Stimulated activated CD8-positive, alpha-beta memory T cell treated with anti-CD3 and anti-CD28 coated beads, Interleukin-12 subunit alpha, Interleukin-12 subunit beta, amount 100 ng/mL, for 24 hours (primary cell): ENCODE measurements around the gene DOHH.

Experiments
- DNase-seq: peaks from one replicate; pipeline ENCODE4 v3.0.0-alpha.2; 2020; ENCODE audit errors: extremely low read depth

DOHH gene

GRCh38 chr19:3503036-3503572 lies 2.6 kb upstream of the DOHH start:
- no peak for DNase-seq

GRCh38 chr19:3501780-3502179 lies 1.3 kb upstream of the DOHH start:
- DNase-seq, result no peak

- no peak for DNase-seq
These were observed 591 bp downstream of the DOHH start for GRCh38 chr19:3499738-3500428.

GRCh38 chr19:3497757-3498520 lies 2.5 kb downstream of the DOHH start:
- no peak for DNase-seq

GRCh38 chr19:3496392-3497273 lies 3.8 kb downstream of the DOHH start:
- DNase-seq, result no peak

- no peak for DNase-seq
These were observed 5.9 kb downstream of the DOHH start for GRCh38 chr19:3494559-3494958.

GRCh38 chr19:3494051-3494450 lies 6.4 kb downstream of the DOHH start:
- no peak for DNase-seq

- DNase-seq, result no peak
These were observed 6.8 kb downstream of the DOHH start for GRCh38 chr19:3493651-3494050.

- DNase-seq, result no peak
These were observed 7.6 kb downstream of the DOHH start for GRCh38 chr19:3492919-3493318.

GRCh38 chr19:3492131-3492839 lies 8.2 kb downstream of the DOHH start:
- DNase-seq, result no peak

GRCh38 chr19:3491396-3492119 lies 8.9 kb downstream of the DOHH start:
- DNase-seq, result no peak

GRCh38 chr19:3483226-3483628 lies 17.2 kb downstream of the DOHH start, which contains the start of gene SMIM44:
SMIM44 (minus strand) TSS chr19:3483441; CDS start chr19:3483403, 38 bp downstream.
- DNase-seq, result no peak

- DNase-seq, result no peak
These were observed 17.8 kb downstream of the DOHH start for GRCh38 chr19:3482507-3483225.

- no peak for DNase-seq
These were observed 19.0 kb downstream of the DOHH start for GRCh38 chr19:3481241-3482090.

- DNase-seq, result no peak
These were observed 19.9 kb downstream of the DOHH start, which contains the start of gene SMIM24 for GRCh38 chr19:3480383-3481091. SMIM24 (minus strand) TSS chr19:3480525; CDS start chr19:3480463, 62 bp downstream.

- DNase-seq, result no peak
These were observed 20.6 kb downstream of the DOHH start for GRCh38 chr19:3479834-3480215.

GRCh38 chr19:3479177-3479833 lies 21.2 kb downstream of the DOHH start:
- DNase-seq, result no peak
